H1 (cell line): ENCODE measurements around the gene ADARB2. TPM values are rescaled to one million over a fixed set of nuclear protein-coding genes. Genes with fewer than 3 reads are reported as not detected.

Experiments used
- KDM4A ChIP-seq: IDR thresholded peaks from one replicate; pipeline ENCODE4 v1.7.1; 2012; ENCODE audit warnings: low read depth, mild to moderate bottlenecking, moderate library complexity, low read length, inconsistent platforms; ENCODE audit not compliant: severe bottlenecking
- NANOG ChIP-seq: IDR thresholded peaks from 2 replicates; pipeline ENCODE4 v1.6.1; 2011; ENCODE audit warnings: low read length, low read depth, mild to moderate bottlenecking, inconsistent platforms; ENCODE audit not compliant: insufficient read depth, poor library complexity, severe bottlenecking
- POU5F1 ChIP-seq: IDR thresholded peaks from 2 replicates; pipeline ENCODE4 v1.6.1; 2011; ENCODE audit warnings: low read depth, mild to moderate bottlenecking, low read length, moderate library complexity
- SRF ChIP-seq: IDR thresholded peaks from 2 replicates; pipeline ENCODE4 v1.6.1; 2011; ENCODE audit warnings: mild to moderate bottlenecking, low read depth, low read length, moderate library complexity
- TAF1 ChIP-seq: IDR thresholded peaks from 2 replicates; pipeline ENCODE4 v1.6.1; 2011; ENCODE audit warnings: mild to moderate bottlenecking, low read depth, low read length
- TAF7 ChIP-seq: optimal IDR thresholded peaks from 2 replicates; pipeline ENCODE3; 2011; ENCODE audit warnings: low read depth, mild to moderate bottlenecking, inconsistent platforms, low read length, moderate library complexity, borderline replicate concordance
- polyA plus RNA-seq, 7 experiments: library from polyadenylated mRNA; depleted of rRNA in 3 of 7; stranded (reverse) in 5 of 7; unstranded in 2 of 7; fragments of >200 nt in 5 of 7; fragments of 200-250 nt in 2 of 7; gene quantifications; 1 replicate in 5 of 7; 2 replicates in 1 of 7; 4 replicates in 1 of 7; pipeline versions ENCODE4 v1.2.1 to v1.2.3, GENCODE V29; 2011 to 2013; ENCODE audit warnings: missing spikeins in 2 of 7, mixed read lengths in 2 of 7
- total RNA-seq: library from RNA; stranded (reverse); fragmentation: NEBNext Ultra II Directional; extraction: Animal tissue kit (Norgen Biotek cat#: 25700); gene quantifications from 2 replicates; pipeline ENCODE4 v1.2.1, GENCODE V29; 2021
- TF ChIP-seq, protein P1 (sequence below): IDR thresholded peaks from 2 replicates; pipeline ENCODE4 v1.6.1; 2011; ENCODE audit warnings: low read length, improper control_type of control experiment

Gene ADARB2
- total and polyA plus RNA-seq, 2 of the 8 experiments (the other 6 are each of a cell fraction or from before 2014, with no cell fraction given): 2.2 to 2.8 TPM

DNA sequence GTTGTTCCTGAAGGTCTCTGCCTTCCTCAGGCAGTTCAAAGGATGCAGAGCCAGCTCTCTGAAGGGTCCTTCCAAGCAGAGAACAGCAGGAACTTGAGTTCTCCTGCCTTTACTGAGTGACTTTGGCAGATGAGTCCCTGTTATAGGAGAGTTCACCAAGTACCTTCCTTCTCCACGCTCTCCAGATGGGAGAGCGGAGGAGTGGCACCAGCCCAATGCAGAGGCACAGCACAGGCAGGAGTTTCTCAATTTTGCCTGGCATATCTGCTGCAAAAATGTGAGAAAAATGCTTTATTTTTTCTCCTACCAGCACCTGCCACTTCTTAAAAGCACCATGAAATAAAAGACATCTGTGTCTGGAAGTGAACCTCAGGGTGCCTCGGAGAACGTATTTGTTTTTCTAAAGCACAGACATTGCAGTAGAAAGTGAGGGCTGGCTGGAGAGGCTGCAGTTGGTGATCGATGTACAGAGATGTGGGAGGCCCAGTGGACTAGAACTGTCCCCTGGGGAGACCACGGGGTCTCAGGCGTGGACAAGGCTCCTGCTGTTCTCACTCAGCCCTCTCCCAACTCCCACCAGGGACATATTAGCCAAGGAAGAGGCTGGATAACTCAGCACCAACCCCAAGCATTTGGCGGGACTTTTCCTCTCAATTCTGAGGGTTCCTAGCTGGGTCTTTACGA, 506.6 kb downstream of the ADARB2 start (continued):
- TF ChIP-seq POU5F1 (no peak), TAF7 (no peak), SRF (no peak), NANOG (no peak), TAF1 (no peak), KDM4A (no peak)
- TF ChIP-seq, protein P1, sequence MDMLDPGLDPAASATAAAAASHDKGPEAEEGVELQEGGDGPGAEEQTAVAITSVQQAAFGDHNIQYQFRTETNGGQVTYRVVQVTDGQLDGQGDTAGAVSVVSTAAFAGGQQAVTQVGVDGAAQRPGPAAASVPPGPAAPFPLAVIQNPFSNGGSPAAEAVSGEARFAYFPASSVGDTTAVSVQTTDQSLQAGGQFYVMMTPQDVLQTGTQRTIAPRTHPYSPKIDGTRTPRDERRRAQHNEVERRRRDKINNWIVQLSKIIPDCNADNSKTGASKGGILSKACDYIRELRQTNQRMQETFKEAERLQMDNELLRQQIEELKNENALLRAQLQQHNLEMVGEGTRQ: no peak
- TF ChIP-seq, all 59 proteins: peak for 0
